IMR-90 (cell line): ENCODE measurements around the gene SLC38A4. TPM values are rescaled to one million over a fixed set of nuclear protein-coding genes. Genes with fewer than 3 reads are reported as not detected.

Source experiments
- ATAC-seq: fragments of 200-7000 bp; cut with Tn5 transposase; 2 replicates; pipeline ENCODE4 v1.9.1; 2020; ENCODE audit warnings: low read depth, mild to moderate bottlenecking, moderate library complexity
- BruUV-seq: library from RNA; stranded (reverse); fragments of 400-500 nt; replicated peaks from 2 replicates; lab custom pipeline; 2021; lab: Mats Ljungman, UMichigan
- CTCF ChIA-PET: fragments of 300-600 bp; formaldehyde crosslinking; extraction: SDS; loops from one replicate; lab custom pipeline; 2021; ENCODE audit warnings: antibody characterized with exemption; lab: Yijun Ruan, JAX
- POLR2A ChIA-PET: fragments of 300-600 bp; sonication (Branson Sonifier 250); formaldehyde crosslinking; loops from one replicate; lab custom pipeline; 2022; ENCODE audit warnings: antibody characterized with exemption; ENCODE audit not compliant: unreplicated experiment; lab: Charles Lee
- DNase-seq: peaks from one replicate; pipeline ENCODE4 v3.0.0; 2013
- H2AFZ ChIP-seq: replicated peaks from 2 replicates; pipeline ENCODE3; 2013; ENCODE audit warnings: low read length, mild to moderate bottlenecking; ENCODE audit not compliant: poor library complexity
- H2AK5ac ChIP-seq: 2 replicates; pipeline ENCODE4 v1.6.1; 2013; ENCODE audit warnings: low read depth, low read length, inconsistent platforms
- H2AK9ac ChIP-seq: replicated peaks from 2 replicates; pipeline ENCODE3; 2013; ENCODE audit warnings: mild to moderate bottlenecking, low read depth, low read length, moderate library complexity; ENCODE audit not compliant: poor library complexity
- H2BK120ac ChIP-seq: 2 replicates; pipeline ENCODE4 v1.6.1; 2013; ENCODE audit warnings: low read depth, low read length, inconsistent platforms
- H2BK15ac ChIP-seq: 3 replicates; pipeline ENCODE4 v1.6.1; 2013; ENCODE audit warnings: low read depth, low read length, inconsistent platforms
- H2BK20ac ChIP-seq: 2 replicates; pipeline ENCODE4 v1.6.1; 2013; ENCODE audit warnings: low read depth, mild to moderate bottlenecking, inconsistent platforms, low read length, moderate library complexity
- H2BK5ac ChIP-seq: 2 replicates; pipeline ENCODE4 v1.6.1; 2013; ENCODE audit warnings: mild to moderate bottlenecking, low read depth, low read length, inconsistent platforms; ENCODE audit not compliant: poor library complexity, severe bottlenecking
- H3K14ac ChIP-seq: replicated peaks from 2 replicates; pipeline ENCODE4 v1.6.1; 2013; ENCODE audit warnings: low read depth, low read length, inconsistent platforms
- H3K18ac ChIP-seq: 2 replicates; pipeline ENCODE4 v1.6.1; 2013; ENCODE audit warnings: low read depth, low read length, control low read depth
- H3K23ac ChIP-seq: 2 replicates; pipeline ENCODE4 v1.6.1; 2013; ENCODE audit warnings: low read depth, low read length, inconsistent platforms
- H3K27ac ChIP-seq: 2 replicates; pipeline ENCODE4 v1.5.1; 2013; ENCODE audit warnings: mild to moderate bottlenecking, control low read depth, low read length; ENCODE audit not compliant: insufficient read depth
- H3K27me3 ChIP-seq: 2 replicates; pipeline ENCODE4 v1.6.1; 2013; ENCODE audit warnings: low read length; ENCODE audit not compliant: control insufficient read depth, insufficient read depth
- H3K36me3 ChIP-seq: 2 replicates; pipeline ENCODE4 v1.6.1; 2013; ENCODE audit warnings: low read length, mixed read lengths; ENCODE audit not compliant: control insufficient read depth, insufficient read depth
- H3K4ac ChIP-seq: 2 replicates; pipeline ENCODE4 v1.6.1; 2013; ENCODE audit warnings: low read depth, low read length, inconsistent platforms
- H3K4me1 ChIP-seq: 2 replicates; pipeline ENCODE4 v1.6.1; 2013; ENCODE audit warnings: low read length, mixed read lengths; ENCODE audit not compliant: control insufficient read depth, insufficient read depth
- H3K4me2 ChIP-seq: 2 replicates; pipeline ENCODE4 v1.6.1; 2013; ENCODE audit warnings: low read depth, mild to moderate bottlenecking, control low read depth, low read length, moderate library complexity
- H3K4me3 ChIP-seq: 2 replicates; pipeline ENCODE4 v1.5.1; 2013; ENCODE audit warnings: low read depth, mild to moderate bottlenecking, control low read depth, low read length, moderate library complexity; ENCODE audit not compliant: insufficient read depth
- H3K56ac ChIP-seq: 2 replicates; pipeline ENCODE4 v1.6.1; 2013; ENCODE audit warnings: low read length, inconsistent platforms; ENCODE audit not compliant: insufficient read depth; ENCODE audit errors: extremely low read depth
- H3K79me1 ChIP-seq, 2 experiments: 2 replicates each; pipeline ENCODE4 v1.6.1; 2013; ENCODE audit warnings: low read length in 2 of 2, inconsistent platforms in 1 of 2, low read depth in 1 of 2
- H3K9ac ChIP-seq: 2 replicates; pipeline ENCODE4 v1.6.1; 2013; ENCODE audit warnings: low read depth, low read length, control low read depth
- H3K9me1 ChIP-seq: 2 replicates; pipeline ENCODE4 v1.6.1; 2013; ENCODE audit warnings: low read length, inconsistent platforms; ENCODE audit not compliant: insufficient read depth
- H3K9me3 ChIP-seq: 2 replicates; pipeline ENCODE4 v1.6.1; 2013; ENCODE audit warnings: low read length; ENCODE audit not compliant: control insufficient read depth, insufficient read depth
- H4K20me1 ChIP-seq: 2 replicates; pipeline ENCODE4 v1.6.1; 2013; ENCODE audit warnings: low read length, inconsistent platforms; ENCODE audit not compliant: insufficient read depth
- H4K5ac ChIP-seq: 2 replicates; pipeline ENCODE4 v1.6.1; 2013; ENCODE audit warnings: mild to moderate bottlenecking, low read depth, low read length, control low read depth
- H4K8ac ChIP-seq, 2 experiments: 2 replicates each; pipeline ENCODE4 v1.6.1; 2013; ENCODE audit warnings: low read depth in 2 of 2, low read length in 2 of 2, control low read depth in 1 of 2, inconsistent platforms in 1 of 2
- H4K91ac ChIP-seq: 2 replicates; pipeline ENCODE4 v1.6.1; 2013; ENCODE audit warnings: low read depth, low read length, inconsistent platforms; ENCODE audit not compliant: insufficient read depth
- CHD1 ChIP-seq: IDR thresholded peaks from 2 replicates; pipeline ENCODE4 v1.6.1; 2012; ENCODE audit warnings: low read depth, low read length, improper control_type of control experiment
- MAFK ChIP-seq: IDR thresholded peaks from 2 replicates; pipeline ENCODE4 v1.6.1; 2012; ENCODE audit warnings: low read depth, low read length, improper control_type of control experiment
- SMC3 ChIP-seq: fragments of 150-350 bp; IDR thresholded peaks from 2 replicates; pipeline ENCODE4 v1.6.1; 2016; ENCODE audit warnings: low read depth, mild to moderate bottlenecking, antibody characterized with exemption, low read length, moderate library complexity
- WGBS, 2 experiments: methylation state at CpG; one replicate each; pipeline versions ENCODE4 v1.1.5 to v1.1.7; 2013; ENCODE audit warnings: missing lambda C conversion rate in 2 of 2; ENCODE audit not compliant: insufficient read length in 1 of 2; ENCODE audit errors: extremely low coverage in 2 of 2; 5-methylcytosine and 5-hydroxymethylcytosine counted together
- dilution Hi-C: fragments of 300-500 bp; cut with HindIII; formaldehyde crosslinking; loops from one replicate; pipeline ENCODE4 v1.14.3; 2018; ENCODE audit warnings: low sequenced_read_pairs; ENCODE audit not compliant: unreplicated experiment
- in situ Hi-C: fragments of 300-500 bp; cut with MboI; formaldehyde crosslinking; loops from 3 replicates; pipeline ENCODE4 v1.14.3; 2019; ENCODE audit warnings: low sequenced_read_pairs, inconsistent platforms, mixed read lengths
- intact Hi-C: fragments of 100-400 bp; cut with micrococcal nuclease; formaldehyde crosslinking; loops from 2 replicates; pipeline ENCODE4 v1.10.0; 2022
- polyA plus RNA-seq, 3 experiments: library from polyadenylated mRNA; depleted of rRNA; stranded (reverse); fragments of >200 nt; gene quantifications; 2 replicates each; pipeline ENCODE4 v1.2.3, GENCODE V29; 2012; ENCODE audit warnings: low replicate concordance in 1 of 3
- total RNA-seq: library from RNA; depleted of rRNA; stranded (reverse); fragments of >200 nt; gene quantifications from 2 replicates; pipeline ENCODE4 v1.2.3, GENCODE V29; 2012
- TF ChIP-seq, protein P1 (sequence below): fragments of 150-350 bp; IDR thresholded peaks from 2 replicates; pipeline ENCODE4 v1.6.1; 2016; ENCODE audit warnings: low read depth, mild to moderate bottlenecking, low read length, moderate library complexity, borderline replicate concordance

Gene SLC38A4
- total and polyA plus RNA-seq, 2 of the 4 experiments (the other 2 are of a cell fraction), result 2.3 to 2.7 TPM

DNA sequence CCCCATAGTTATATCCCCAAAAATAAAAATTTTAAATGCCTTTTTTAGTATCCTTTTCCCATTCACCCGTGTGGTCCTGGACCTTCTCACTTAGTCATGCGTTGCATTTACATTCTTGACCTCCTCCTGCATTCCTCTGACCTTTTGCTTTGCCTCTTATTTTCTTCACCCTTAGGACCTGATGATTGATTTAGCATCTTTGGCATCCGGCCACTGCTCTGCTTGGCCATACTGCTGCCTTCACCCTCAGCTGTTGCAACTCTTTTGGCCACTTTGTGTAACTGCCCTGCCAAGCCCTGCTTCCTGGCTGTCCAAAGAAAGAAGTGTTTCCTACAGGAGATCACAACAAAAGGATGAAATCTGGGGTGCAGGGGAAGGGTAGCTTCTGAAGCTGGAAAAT lies 48.8 kb upstream of the SLC38A4 start:
- Histone ChIP-seq H3K27ac (no peak overlapping the region), H3K27me3 (no peaks in the 10 kb centered on the region), H4K8ac (no peak overlapping the region), H2BK20ac (no peak overlapping the region), H3K14ac (no peak overlapping the region), H3K9me1 (no peaks in the 10 kb centered on the region; the same call in 1 of the 2 replicates), H3K9me3 (peaks cover 10% of the 10 kb centered on the region), H3K4ac (no peak overlapping the region), H3K56ac (no peak overlapping the region), H3K9ac (no peak overlapping the region), H3K23ac (no peak overlapping the region), H2AK9ac (no peak overlapping the region), H3K4me2 (no peak overlapping the region), H3K4me1 (no peaks in the 10 kb centered on the region; the same call in 1 of the 2 replicates), H4K91ac (no peak overlapping the region), H2BK15ac (no peak overlapping the region), H2AK5ac (no peak overlapping the region), H4K20me1 (no peaks in the 10 kb centered on the region), H3K4me3 (no peak overlapping the region), H2BK5ac (no peak overlapping the region), H3K18ac (no peak overlapping the region), H2AFZ (peak overlapping the region; percentile 34), H4K5ac (no peak overlapping the region), H3K79me1 (no peaks in the 10 kb centered on the region), H2BK120ac (no peak overlapping the region), H3K36me3 (no peaks in the 10 kb centered on the region)
- CTCF ChIA-PET, result interaction anchor here (0.6 to 1.8 kb wide), 2 partner anchors 13 to 26 kb away, joined by 3 to 5 read pairs; no protein-coding TSS in a partner anchor
- POLR2A ChIA-PET, result no interaction called here
- WGBS, 2 experiments, result 21% methylated on average over 2 of the region's 3 CpGs; no CpG with 5 or more reads in 1 of the 2 experiments
- BruUV-seq, result no TSS peak
- DNase-seq (peak; percentile 17), ATAC-seq (peak; percentile 48)
- intact Hi-C loops, result no loop called here
- dilution Hi-C loops, result no loop called here
- in situ Hi-C loops, result no loop called here
- TF ChIP-seq CHD1 (no peak), MAFK (no peak), SMC3 (no peak)
- TF ChIP-seq, protein P1, sequence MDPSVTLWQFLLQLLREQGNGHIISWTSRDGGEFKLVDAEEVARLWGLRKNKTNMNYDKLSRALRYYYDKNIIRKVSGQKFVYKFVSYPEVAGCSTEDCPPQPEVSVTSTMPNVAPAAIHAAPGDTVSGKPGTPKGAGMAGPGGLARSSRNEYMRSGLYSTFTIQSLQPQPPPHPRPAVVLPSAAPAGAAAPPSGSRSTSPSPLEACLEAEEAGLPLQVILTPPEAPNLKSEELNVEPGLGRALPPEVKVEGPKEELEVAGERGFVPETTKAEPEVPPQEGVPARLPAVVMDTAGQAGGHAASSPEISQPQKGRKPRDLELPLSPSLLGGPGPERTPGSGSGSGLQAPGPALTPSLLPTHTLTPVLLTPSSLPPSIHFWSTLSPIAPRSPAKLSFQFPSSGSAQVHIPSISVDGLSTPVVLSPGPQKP, result no peak
